Tibial nerve (tissue), 4 donors: ENCODE results near the gene PRMT2.

Experiments used
- CTCF ChIP-seq, 5 experiments: fragments of 200-600 bp in 3 of 5; fragments of 450-650 bp in 2 of 5; sonication (generic) in 3 of 5; IDR thresholded peaks; one replicate each; pipeline ENCODE4 v1.5.1; 2016 to 2019; ENCODE audit warnings: antibody characterized with exemption in 5 of 5, mild to moderate bottlenecking in 3 of 5, moderate library complexity in 2 of 5
- EP300 ChIP-seq, 2 donors: sonication (generic); formaldehyde crosslinking; IDR thresholded peaks; one replicate each; pipeline ENCODE4 v1.6.1; 2017; ENCODE audit warnings: antibody characterized with exemption in 2 of 2, mild to moderate bottlenecking in 1 of 2
- POLR2A ChIP-seq, 2 donors: fragments of 450-650 bp; IDR thresholded peaks; one replicate each; pipeline ENCODE4 v1.6.1; 2017; ENCODE audit warnings: antibody characterized with exemption in 2 of 2, mild to moderate bottlenecking in 2 of 2, moderate library complexity in 2 of 2

GRCh38 chr21:46675595-46676280 lies 40.3 kb downstream of the PRMT2 start:
- TF ChIP-seq CTCF (IDR thresholded peaks at IDR 0.05): no peak
- no peak for TF ChIP-seq EP300 (IDR thresholded peaks at IDR 0.05)
- TF ChIP-seq POLR2A (IDR thresholded peaks at IDR 0.05): no peak
